ENCODE measurements around the gene HDGFL2. TPM values are rescaled to one million over a fixed set of nuclear protein-coding genes. Genes with fewer than 3 reads are reported as not detected.

The HDGFL2 gene
- total and polyA plus RNA-seq, 2 of the 8 experiments (the other 6 are each of a cell fraction or from before 2014, with no cell fraction given) = 31.1 to 106 TPM

DNA sequence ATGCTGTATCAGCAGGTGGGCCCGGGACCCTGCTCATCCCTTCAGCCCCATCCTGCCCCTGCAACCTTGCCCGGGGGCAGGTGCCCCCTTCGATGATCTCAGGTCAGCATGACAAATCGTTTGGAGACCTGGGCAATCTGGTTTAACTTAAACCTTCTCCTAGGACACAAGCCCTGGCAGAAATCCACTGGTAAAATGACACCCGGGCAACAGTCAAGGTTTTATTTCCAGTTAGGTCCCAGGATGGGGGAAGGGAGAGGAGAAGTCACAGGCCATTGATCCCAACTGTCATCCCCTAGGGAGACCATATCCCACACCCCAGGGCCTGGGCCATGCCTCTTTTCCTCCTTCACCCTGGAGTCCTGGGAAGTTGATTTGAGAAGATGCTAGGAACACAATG lies 64.7 kb downstream of the HDGFL2 start:
- ChIA-PET POLR2A (ENCODE audit: partially characterized antibody) (no interaction called here), CTCF (ENCODE audit: partially characterized antibody) (interaction anchor here (2.7 to 11.6 kb wide), 3 partner anchors 13 to 100 kb away, joined by 16 to 174 read pairs (median 23); no protein-coding TSS in a partner anchor)
- H3K4ac ChIP-seq (replicated peaks; ENCODE audit: insufficient read length, low read depth, low read length) = no peak overlapping the region
- H2BK12ac ChIP-seq (ENCODE audit: low read depth, low read length) = no peak overlapping the region; the same call in 1 of the 2 replicates
- no peak overlapping the region for H3K14ac ChIP-seq (ENCODE audit: insufficient read length)
- H3K27ac ChIP-seq (ENCODE audit: low read depth, low read length) = no peak overlapping the region
- H3K79me2 ChIP-seq (ENCODE audit: control insufficient read depth in 1 of 2, insufficient read depth in 2 of 2, low read length in 2 of 2) = no peaks in the 10 kb centered on the region
- no peak overlapping the region for H3K9ac ChIP-seq (replicated peaks in 1 of 4; ENCODE audit: extremely low read depth in 1 of 4, low read depth in 3 of 4, low read length in 3 of 4)
- no peak overlapping the region for H3K23ac ChIP-seq (ENCODE audit: insufficient read length)
- no peak overlapping the region for H3K4me2 ChIP-seq (ENCODE audit: insufficient read depth in 1 of 2, low read depth in 2 of 2, low read length in 2 of 2)
- H2BK120ac ChIP-seq (replicated peaks; ENCODE audit: low read depth, low read length) = no peak overlapping the region
- no peak overlapping the region for H3K4me3 ChIP-seq (ENCODE audit: extremely low read depth in 1 of 4, insufficient read depth in 2 of 4, low read depth in 3 of 4, low read length in 4 of 4)
- H4K5ac ChIP-seq (ENCODE audit: insufficient read length, low read depth, low read length) = no peak overlapping the region
- H3K36me3 ChIP-seq (ENCODE audit: control insufficient read depth in 2 of 4, insufficient read depth in 4 of 4, low read length in 3 of 4) = no peaks in the 10 kb centered on the region
- no peak overlapping the region for H2BK15ac ChIP-seq (ENCODE audit: low read length)
- no peak overlapping the region for H2BK5ac ChIP-seq (ENCODE audit: low read depth, low read length)
- H3K9me3 ChIP-seq (ENCODE audit: insufficient read depth in 2 of 2, low read depth in 1 of 2, low read length in 1 of 2) = no peaks in the 10 kb centered on the region; a peak in 1 of 4 replicates
- H4K91ac ChIP-seq (replicated peaks; ENCODE audit: insufficient read length, low read length) = no peak overlapping the region
- H2BK20ac ChIP-seq (ENCODE audit: low read length) = no peak overlapping the region
- H2AK5ac ChIP-seq (ENCODE audit: low read depth, low read length) = no peak overlapping the region
- whole genome bisulfite sequencing, 2 experiments (ENCODE audit: extremely low coverage in 1 of 2, insufficient coverage in 1 of 2, insufficient read length in 1 of 2, insufficient replicate concordance in 2 of 2, low coverage in 1 of 2, low lambda C conversion rate in 2 of 2, missing lambda C conversion rate in 1 of 2) = 88% methylated on average over 5 of the region's 5 CpGs; no CpG with 5 or more reads in 1 of the 2 experiments
- peaks cover 4% of the 10 kb centered on the region; the same call in 1 of the 2 replicates for H3K23me2 ChIP-seq (ENCODE audit: low read depth, low read length)
- no peak overlapping the region for H3K18ac ChIP-seq (ENCODE audit: extremely low read depth, low read length)
- FAIRE-seq = no peak
- no peak overlapping the region for H2AFZ ChIP-seq (ENCODE audit: low read length)
- no peak overlapping the region for H3K56ac ChIP-seq (replicated peaks; ENCODE audit: insufficient read length, low read depth, low read length)
- H3K27me3 ChIP-seq (replicated peaks in 1 of 4; ENCODE audit: control insufficient read depth in 3 of 4, extremely low read depth in 1 of 4, insufficient read depth in 3 of 4, low read length in 3 of 4) = peaks cover 0 to 19% (median 14%) of the 10 kb centered on the region in 4 experiments; a peak in 4 of 7 replicates
- H3K79me1 ChIP-seq (ENCODE audit: low read depth, low read length) = no peaks in the 10 kb centered on the region
- DNase-seq (ENCODE audit: low read depth in 1 of 2, low spot score in 2 of 2) = no peak
- peaks cover 0 to 3% of the 10 kb centered on the region in 2 experiments for H4K20me1 ChIP-seq (replicated peaks in 1 of 2; ENCODE audit: control insufficient read depth in 1 of 2, insufficient read depth in 2 of 2, low read length in 2 of 2)
- H4K8ac ChIP-seq (ENCODE audit: extremely low read depth, insufficient read depth, low read length) = no peak overlapping the region
- peaks cover 0 to 13% (median 5%) of the 10 kb centered on the region in 4 experiments; a peak in 5 of 7 replicates for H3K4me1 ChIP-seq (replicated peaks in 1 of 4; ENCODE audit: control insufficient read depth in 3 of 4, insufficient read depth in 4 of 4, low read length in 3 of 4)
- no peak for TF ChIP-seq POLR2AphosphoS5 (IDR thresholded peaks at IDR 0.05; ENCODE audit: low read depth, low read length)
- TF ChIP-seq JUN (IDR thresholded peaks at IDR 0.05; ENCODE audit: low read depth, low read length) = no peak
- TF ChIP-seq ZNF274 (IDR thresholded peaks at IDR 0.05; ENCODE audit: borderline replicate concordance, extremely low read depth, low read length) = no peak
- no peak for TF ChIP-seq SIN3A (conservative IDR thresholded peaks at IDR 0.05 in 1 of 2, IDR thresholded peaks at IDR 0.05 in 1 of 2; ENCODE audit: low read depth in 1 of 2, low read length in 2 of 2)
- TF ChIP-seq EZH2 (IDR thresholded peaks at IDR 0.05; ENCODE audit: low read depth, low read length, severe bottlenecking) = no peak
- TF ChIP-seq CBX5 (IDR thresholded peaks at IDR 0.05; ENCODE audit: low read depth, low read length) = no peak
- no peak for TF ChIP-seq FOSL1 (IDR thresholded peaks at IDR 0.05; ENCODE audit: insufficient read depth, low read depth, low read length)
- TF ChIP-seq KDM1A (IDR thresholded peaks at IDR 0.05; ENCODE audit: borderline replicate concordance, low read length) = no peak
- TF ChIP-seq CBX8 (IDR thresholded peaks at IDR 0.05; ENCODE audit: borderline replicate concordance, low read depth, low read length) = no peak
- TF ChIP-seq CTBP2 (IDR thresholded peaks at IDR 0.05; ENCODE audit: borderline replicate concordance, insufficient read depth, insufficient read length, low read length) = no peak
- TF ChIP-seq RBBP5 (IDR thresholded peaks at IDR 0.05; ENCODE audit: borderline replicate concordance, low read depth, low read length) = no peak
- no peak for TF ChIP-seq CEBPB (IDR thresholded peaks at IDR 0.05; ENCODE audit: low read depth, low read length)
- no peak for TF ChIP-seq SIRT6 (IDR thresholded peaks at IDR 0.05; ENCODE audit: low read length)
- TF ChIP-seq RNF2 (IDR thresholded peaks at IDR 0.05; ENCODE audit: borderline replicate concordance, low read depth, low read length, missing control alignments, poor library complexity, severe bottlenecking) = no peak
